ENCODE results near the gene CYP2C18.
"Not testable (repeated sequence)": the region's sequence is repeated elsewhere in the genome, so short reads cannot be mapped to it uniquely, and the experiment has no call there.

The CYP2C18 gene

GRCh38 chr10:94683214-94684054, at the start of gene CYP2C18:
CYP2C18 (plus strand) TSS chr10:94683729; CDS start chr10:94683820, 91 bp downstream.
- DNase-seq = no peak

- not testable (repeated sequence) for DNase-seq
Measured at GRCh38 chr10:94638097-94638496, 45.4 kb upstream of the CYP2C18 start.

- DNase-seq = no peak
Measured at GRCh38 chr10:94639902-94640301, 43.6 kb upstream of the CYP2C18 start.

GRCh38 chr10:94640562-94640961, 43.0 kb upstream of the CYP2C18 start:
- DNase-seq = no peak

- no peak for DNase-seq
Measured at GRCh38 chr10:94641480-94641879, 42.0 kb upstream of the CYP2C18 start.

- no peak for DNase-seq
Measured at GRCh38 chr10:94644352-94644751, 39.2 kb upstream of the CYP2C18 start.

GRCh38 chr10:94645285-94645684, 38.2 kb upstream of the CYP2C18 start:
- no peak for DNase-seq

GRCh38 chr10:94655201-94655600, 28.3 kb upstream of the CYP2C18 start:
- not testable (repeated sequence) for DNase-seq

GRCh38 chr10:94663061-94663460, 20.5 kb upstream of the CYP2C18 start:
- not testable (repeated sequence) for DNase-seq

- DNase-seq = no peak
Measured at GRCh38 chr10:94666391-94667102, 17.0 kb upstream of the CYP2C18 start.

GRCh38 chr10:94673614-94674321, 9.8 kb upstream of the CYP2C18 start:
- no peak for DNase-seq

- DNase-seq = no peak
Measured at GRCh38 chr10:94676496-94676895, 7.0 kb upstream of the CYP2C18 start.

GRCh38 chr10:94677691-94678090, 5.8 kb upstream of the CYP2C18 start:
- DNase-seq = no peak

- no peak for DNase-seq
Measured at GRCh38 chr10:94678475-94678874, 5.1 kb upstream of the CYP2C18 start.

GRCh38 chr10:94680544-94680943, 3.0 kb upstream of the CYP2C18 start:
- no peak for DNase-seq

GRCh38 chr10:94682636-94683035, 893 bp upstream of the CYP2C18 start:
- not testable (repeated sequence) for DNase-seq

- no peak for DNase-seq
Measured at GRCh38 chr10:94687625-94688248, 4.2 kb downstream of the CYP2C18 start.

- DNase-seq = no peak
Measured at GRCh38 chr10:94706089-94706488, 22.6 kb downstream of the CYP2C18 start.

- DNase-seq = no peak
Measured at GRCh38 chr10:94710578-94710977, 27.0 kb downstream of the CYP2C18 start.

GRCh38 chr10:94725871-94726270, 42.3 kb downstream of the CYP2C18 start:
- no peak for DNase-seq

GRCh38 chr10:94735197-94735596, 51.7 kb downstream of the CYP2C18 start:
- DNase-seq = no peak

- no peak for DNase-seq
Measured at GRCh38 chr10:94738588-94738987, 55.1 kb downstream of the CYP2C18 start.

GRCh38 chr10:94747137-94747536, 63.6 kb downstream of the CYP2C18 start:
- DNase-seq = no peak

Measured in NCI-H2171 (cell line).